Central memory CD8-positive, alpha-beta T cell (primary cell): ENCODE results near the gene LGALS13.

Experiments used
- ATAC-seq: fragments of 150-1000 bp; cut with Tn5 transposase; replicated peaks from 2 replicates; pipeline ENCODE4 v1.10.0; 2022; ENCODE audit warnings: mild to moderate bottlenecking, moderate FRiP score, moderate number of reproducible peaks; ENCODE audit not compliant: poor library complexity, severe bottlenecking; ENCODE audit errors: extremely low read depth
- DNase-seq, 2 donors: peaks; one replicate each; pipeline ENCODE4 v3.0.0; 2021; ENCODE audit warnings: low spot score in 2 of 2
- H3K27ac Mint-ChIP-seq: one replicate; pipeline ENCODE4 v1.8.0; 2022; ENCODE audit warnings: low read depth, mild to moderate bottlenecking, moderate library complexity, mixed read lengths
- H3K27me3 Mint-ChIP-seq: one replicate; pipeline ENCODE4 v1.8.0; 2022; ENCODE audit warnings: mixed read lengths
- H3K36me3 Mint-ChIP-seq: one replicate; pipeline ENCODE4 v1.8.0; 2022; ENCODE audit warnings: mild to moderate bottlenecking, moderate library complexity, mixed read lengths; ENCODE audit not compliant: insufficient read depth
- H3K4me1 Mint-ChIP-seq: one replicate; pipeline ENCODE4 v1.8.0; 2022; ENCODE audit warnings: mixed read lengths
- H3K4me3 Mint-ChIP-seq: one replicate; pipeline ENCODE4 v1.8.0; 2022; ENCODE audit warnings: mild to moderate bottlenecking, moderate library complexity, mixed read lengths
- H3K9me3 Mint-ChIP-seq: one replicate; pipeline ENCODE4 v1.8.0; 2022; ENCODE audit warnings: mixed read lengths

The LGALS13 gene

GRCh38 chr19:39631626-39632025 is 29.3 kb downstream of the LGALS13 start:
- Mint-ChIP-seq H3K4me3 (no peak overlapping the region), H3K27ac (no peak overlapping the region), H3K36me3 (no peaks in the 10 kb centered on the region), H3K4me1 (no peaks in the 10 kb centered on the region), H3K27me3 (peaks cover 67% of the 10 kb centered on the region), H3K9me3 (no peaks in the 10 kb centered on the region)
- ATAC-seq (no peak), DNase-seq (no peak)

- Mint-ChIP-seq H3K27ac (no peak overlapping the region), H3K36me3 (no peaks in the 10 kb centered on the region), H3K4me1 (no peaks in the 10 kb centered on the region), H3K4me3 (no peak overlapping the region), H3K27me3 (peaks cover 92% of the 10 kb centered on the region), H3K9me3 (no peaks in the 10 kb centered on the region)
- ATAC-seq (no peak), DNase-seq (no peak)
Measured at GRCh38 chr19:39637891-39638290, 35.6 kb downstream of the LGALS13 start.

- no peak overlapping the region for H3K27ac Mint-ChIP-seq
- no peaks in the 10 kb centered on the region for H3K9me3 Mint-ChIP-seq
- DNase-seq (no peak), ATAC-seq (no peak)
- no peaks in the 10 kb centered on the region for H3K36me3 Mint-ChIP-seq
- no peaks in the 10 kb centered on the region for H3K4me1 Mint-ChIP-seq
- no peak overlapping the region for H3K4me3 Mint-ChIP-seq
- peaks cover 90% of the 10 kb centered on the region for H3K27me3 Mint-ChIP-seq
Measured at GRCh38 chr19:39641773-39642172, 39.4 kb downstream of the LGALS13 start.

- H3K9me3 Mint-ChIP-seq, result no peaks in the 10 kb centered on the region
- DNase-seq (no peak), ATAC-seq (no peak)
- no peaks in the 10 kb centered on the region for H3K36me3 Mint-ChIP-seq
- peaks cover 91% of the 10 kb centered on the region for H3K27me3 Mint-ChIP-seq
- no peak overlapping the region for H3K27ac Mint-ChIP-seq
- no peak overlapping the region for H3K4me3 Mint-ChIP-seq
- no peaks in the 10 kb centered on the region for H3K4me1 Mint-ChIP-seq
Measured at GRCh38 chr19:39643591-39643990, 41.3 kb downstream of the LGALS13 start.

GRCh38 chr19:39645800-39646411 is 43.6 kb downstream of the LGALS13 start:
- Mint-ChIP-seq H3K4me1 (no peaks in the 10 kb centered on the region), H3K4me3 (no peak overlapping the region), H3K36me3 (no peaks in the 10 kb centered on the region), H3K27ac (no peak overlapping the region), H3K27me3 (peaks cover 96% of the 10 kb centered on the region), H3K9me3 (no peaks in the 10 kb centered on the region)
- ATAC-seq, result no peak
- no peak for DNase-seq

- Mint-ChIP-seq H3K4me1 (no peaks in the 10 kb centered on the region), H3K36me3 (peaks cover 1% of the 10 kb centered on the region), H3K27me3 (peaks cover 96% of the 10 kb centered on the region), H3K27ac (no peak overlapping the region), H3K9me3 (no peaks in the 10 kb centered on the region), H3K4me3 (no peak overlapping the region)
- DNase-seq (no peak), ATAC-seq (no peak)
Measured at GRCh38 chr19:39647918-39648317, 45.6 kb downstream of the LGALS13 start.

GRCh38 chr19:39655613-39656012 is 53.3 kb downstream of the LGALS13 start, which contains the start of gene LGALS16:
Gene LGALS16 (plus strand): TSS chr19:39655913. CDS start chr19:39655962, 49 bp downstream.
- Mint-ChIP-seq H3K27ac (no peak within 1 kb of the TSS), H3K36me3 (peaks cover 1% of the 10 kb centered on the region), H3K4me1 (no peaks in the 10 kb centered on the region), H3K9me3 (no peaks in the 10 kb centered on the region), H3K27me3 (peaks cover 68% of the 10 kb centered on the region), H3K4me3 (no peak within 1 kb of the TSS)
- ATAC-seq (no peak), DNase-seq (no peak)
